HG03575 (cell line): ENCODE results near the gene PTPRO.

Experiments used
- ATAC-seq: cut with Tn5 transposase; IDR thresholded peaks from one replicate; pipeline ENCODE4 v1.9.1; 2021; ENCODE audit not compliant: unreplicated experiment, insufficient number of reproducible peaks, low FRiP score; ENCODE audit errors: extremely low read depth

The PTPRO gene

DNA sequence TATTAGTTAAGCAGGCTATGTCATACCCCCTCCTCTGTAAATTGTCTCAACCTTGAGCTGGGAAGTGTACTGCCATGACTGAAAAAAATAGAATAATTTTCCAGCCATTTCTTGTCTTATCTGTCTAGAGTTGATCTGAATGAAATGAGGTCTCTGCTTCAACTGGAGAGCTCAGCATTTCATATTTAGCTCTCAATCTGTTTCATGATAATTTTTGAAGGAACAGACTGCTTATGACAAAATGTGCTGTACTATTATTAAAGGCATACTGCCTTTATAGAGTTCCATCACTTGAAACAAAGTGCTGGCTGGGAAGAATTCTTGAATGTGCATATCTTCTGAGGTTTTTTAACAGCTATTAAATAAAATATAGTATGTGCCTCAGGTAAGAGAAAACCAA lies 19.1 kb downstream of the PTPRO start:
- ATAC-seq: no peak

DNA sequence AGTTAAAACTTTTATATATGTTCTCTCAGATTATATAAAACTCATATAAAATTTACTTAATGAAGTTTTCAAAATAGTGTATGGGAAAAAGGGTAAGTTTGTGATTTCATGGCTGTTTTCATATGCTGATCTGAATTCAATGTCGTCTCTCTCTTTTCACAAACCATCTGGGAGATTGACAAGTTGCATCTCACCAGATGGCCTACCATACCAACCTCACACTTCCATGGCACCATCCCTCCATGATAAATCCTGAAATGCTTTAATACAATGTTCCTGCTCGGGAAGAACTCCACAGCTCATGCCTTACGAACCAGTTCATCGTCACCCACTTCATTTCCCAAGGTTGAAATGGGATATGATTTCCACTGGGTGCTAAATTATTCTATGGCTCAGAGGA lies 22.3 kb downstream of the PTPRO start:
- ATAC-seq: no peak

DNA sequence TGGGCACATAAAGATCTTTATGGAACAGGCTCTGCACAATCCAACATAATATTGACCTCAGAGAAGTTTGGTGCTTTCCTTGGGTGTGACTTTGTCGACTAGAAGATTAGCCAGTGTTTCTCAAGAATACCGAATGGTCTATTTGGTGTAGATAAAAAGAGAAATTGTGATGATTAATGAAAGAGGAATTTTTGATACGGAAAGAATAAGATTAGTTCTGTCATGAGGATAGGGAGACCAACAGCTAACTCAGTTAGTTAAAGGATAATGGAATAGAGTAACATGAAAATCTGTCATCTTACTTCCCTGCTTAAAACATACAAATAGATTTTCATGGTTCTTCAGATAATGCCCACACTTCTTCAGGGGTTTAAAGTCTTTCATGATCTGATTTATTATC lies 24.2 kb downstream of the PTPRO start:
- ATAC-seq: no peak

DNA sequence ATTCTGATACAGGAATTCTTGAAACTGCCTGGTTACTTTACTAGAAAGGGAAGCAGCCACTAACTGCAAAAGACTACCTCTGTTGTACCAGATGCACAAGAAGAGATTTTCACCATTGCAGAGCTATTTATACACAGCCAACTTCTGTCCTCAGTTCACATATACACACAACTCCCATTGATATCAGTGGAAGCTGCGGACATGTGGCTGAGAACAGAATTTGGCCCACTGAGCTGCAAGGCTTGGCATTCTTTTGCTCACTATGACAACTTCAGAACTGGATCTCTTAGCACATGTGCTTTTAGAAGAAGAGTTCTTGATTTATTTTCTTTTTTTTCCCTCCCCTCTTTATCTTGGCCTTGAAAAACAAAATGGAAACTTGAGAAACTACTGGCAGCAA lies 28.3 kb downstream of the PTPRO start:
- ATAC-seq: no peak

DNA sequence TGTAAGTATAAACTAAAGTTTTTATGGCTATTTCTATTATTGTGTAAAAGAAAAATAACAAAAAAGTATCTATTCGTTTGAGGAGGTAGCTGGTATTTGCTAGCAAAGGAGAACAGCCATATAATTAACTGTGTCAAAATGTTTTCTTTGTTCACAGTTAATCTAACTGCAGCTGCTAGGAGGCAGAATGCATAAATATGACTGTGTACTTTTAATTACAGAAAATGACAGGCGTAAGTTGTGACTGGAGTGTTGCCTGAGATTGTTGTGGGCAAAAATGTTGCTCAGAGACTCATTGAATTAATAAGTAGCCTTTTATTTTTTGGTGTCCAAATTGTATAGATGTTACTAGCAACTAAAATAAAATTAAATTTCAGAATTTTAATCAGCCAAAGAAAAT lies 33.5 kb downstream of the PTPRO start:
- ATAC-seq: no peak

DNA sequence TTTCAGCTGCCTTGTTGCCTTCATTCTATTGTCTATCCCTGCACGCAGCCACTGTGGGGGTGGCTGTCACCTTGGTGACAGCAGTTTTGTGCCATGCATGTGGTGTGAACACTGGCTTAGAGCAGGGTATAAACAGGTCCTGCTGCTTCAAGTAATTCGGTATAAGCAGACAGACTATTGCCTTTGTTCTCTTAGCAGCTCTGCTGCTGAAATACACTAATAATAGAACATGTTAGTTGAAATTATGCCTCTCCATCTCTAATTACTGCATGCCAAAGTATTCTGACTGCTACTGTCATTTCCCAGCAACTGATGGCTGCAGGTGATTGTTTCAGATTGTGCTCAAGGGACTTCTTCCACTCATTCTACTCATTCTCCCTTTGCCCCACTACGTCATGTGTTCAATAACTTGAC lies 34.6 kb downstream of the PTPRO start:
- ATAC-seq: no peak

DNA sequence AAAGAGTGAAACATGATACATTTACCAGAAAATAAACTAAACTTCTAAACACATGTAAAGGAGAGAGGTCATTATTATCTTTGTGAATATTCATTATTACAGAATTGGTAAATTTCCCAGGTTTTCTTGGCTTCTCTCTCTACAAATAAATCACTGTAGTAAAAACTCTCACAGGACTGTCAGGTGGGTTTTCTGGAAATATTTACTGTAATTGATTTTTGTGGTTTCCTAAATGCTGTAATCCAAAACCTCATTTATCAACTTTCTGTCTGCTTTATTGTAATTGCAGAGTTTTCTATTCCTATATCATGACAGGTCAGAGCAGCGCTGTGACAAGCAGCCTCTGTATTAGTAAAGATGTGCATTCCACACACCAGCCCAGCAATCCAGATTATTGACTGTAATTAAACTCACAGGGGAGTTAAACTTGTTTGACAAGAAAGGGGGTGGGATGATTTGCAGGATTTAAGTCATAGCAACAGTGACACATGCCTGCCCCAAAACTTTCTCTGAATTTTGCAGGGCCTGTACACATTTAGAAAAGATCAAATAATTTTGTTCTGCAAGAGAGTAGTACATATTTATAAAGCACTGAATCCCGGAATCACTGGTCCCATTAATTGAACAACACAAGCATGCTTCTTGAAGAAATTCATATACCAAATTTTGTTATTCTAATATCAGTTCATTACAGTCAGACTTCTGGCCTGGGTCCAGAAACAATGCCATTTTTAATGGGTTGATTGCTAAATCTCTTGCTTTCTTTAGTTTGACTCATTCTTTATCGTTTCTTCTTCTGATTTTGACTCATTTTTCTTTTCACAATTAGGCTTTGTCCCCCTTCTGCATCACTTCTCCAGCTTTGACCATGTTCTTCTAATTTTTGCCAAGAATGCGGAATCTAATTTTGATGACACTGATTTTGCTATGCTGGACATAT lies 42.2 kb downstream of the PTPRO start:
- no peak for ATAC-seq

DNA sequence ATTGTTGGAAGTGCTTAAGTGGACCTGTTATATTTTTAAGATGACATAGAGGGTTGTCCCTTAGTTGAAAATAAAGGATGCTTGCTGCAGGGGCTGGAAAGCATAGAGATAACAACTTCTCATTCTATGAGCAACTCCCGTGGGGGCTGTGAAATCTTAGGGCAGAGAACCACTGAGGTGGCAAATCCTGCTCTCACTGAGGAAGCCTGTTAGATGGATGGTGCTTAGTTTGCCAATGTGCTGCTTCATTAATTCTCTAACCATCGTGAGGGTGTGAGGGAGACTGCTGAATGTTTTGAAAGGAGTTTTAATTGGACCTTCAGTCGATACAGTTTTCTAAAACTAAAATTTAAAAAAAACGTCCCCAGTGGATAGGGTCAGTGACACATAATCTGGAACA lies 46.5 kb downstream of the PTPRO start:
- ATAC-seq: no peak

DNA sequence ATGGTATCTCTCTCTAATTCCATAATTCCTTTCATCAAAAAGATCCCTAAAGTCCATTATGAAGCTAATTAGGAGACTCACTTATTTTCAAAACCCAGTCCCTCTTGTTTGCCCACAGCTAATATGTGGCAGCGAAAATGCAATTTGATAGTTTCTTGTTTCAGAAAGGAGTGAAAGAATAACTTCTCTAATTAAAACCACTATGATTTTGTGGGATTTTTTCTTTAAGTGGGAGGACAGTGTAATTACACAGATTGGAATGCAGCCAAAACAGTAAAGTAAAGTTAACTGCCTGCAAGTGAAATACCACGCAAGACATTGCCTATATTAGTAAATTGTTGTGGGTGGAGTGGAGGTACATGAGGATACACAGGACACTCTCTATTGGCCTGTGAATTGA lies 50.0 kb downstream of the PTPRO start:
- no peak for ATAC-seq

DNA sequence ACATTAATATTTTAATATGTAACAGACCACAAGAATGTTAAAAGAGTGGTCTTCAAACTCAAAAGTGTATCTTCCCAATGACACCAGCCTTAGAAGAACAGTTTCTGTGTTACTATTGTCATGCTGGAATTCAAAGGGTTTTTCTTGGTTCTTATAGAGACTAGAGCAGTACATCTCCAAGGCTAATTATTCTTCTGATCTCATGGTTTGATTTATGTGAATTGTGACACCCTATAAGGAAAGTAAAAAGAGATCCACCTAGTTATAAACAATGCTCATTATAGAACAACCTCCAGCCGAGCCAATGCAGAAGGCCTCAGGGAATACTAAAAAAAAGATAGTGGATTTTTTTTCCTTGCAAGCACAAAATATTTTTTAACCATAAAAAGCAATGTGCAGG lies 65.5 kb downstream of the PTPRO start:
- no peak for ATAC-seq

DNA sequence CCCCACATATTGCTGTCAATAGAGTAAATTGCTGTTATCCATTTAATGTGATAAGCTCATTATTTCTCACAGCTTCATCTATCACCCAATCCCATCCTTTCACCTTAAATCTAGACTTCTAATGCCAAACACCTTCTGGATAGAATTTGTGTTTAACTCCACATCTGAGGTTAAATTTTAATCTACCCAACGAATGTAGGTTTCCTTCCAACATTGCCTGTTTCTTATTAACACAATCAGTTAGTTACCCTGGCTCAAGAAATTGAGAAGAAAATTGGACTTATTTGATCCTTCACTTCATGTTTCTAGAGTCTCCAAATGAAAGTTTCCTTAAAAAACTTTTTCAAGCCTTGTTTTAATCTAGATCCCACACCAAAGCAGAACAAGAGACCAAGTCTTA lies 67.3 kb downstream of the PTPRO start:
- ATAC-seq: no peak

DNA sequence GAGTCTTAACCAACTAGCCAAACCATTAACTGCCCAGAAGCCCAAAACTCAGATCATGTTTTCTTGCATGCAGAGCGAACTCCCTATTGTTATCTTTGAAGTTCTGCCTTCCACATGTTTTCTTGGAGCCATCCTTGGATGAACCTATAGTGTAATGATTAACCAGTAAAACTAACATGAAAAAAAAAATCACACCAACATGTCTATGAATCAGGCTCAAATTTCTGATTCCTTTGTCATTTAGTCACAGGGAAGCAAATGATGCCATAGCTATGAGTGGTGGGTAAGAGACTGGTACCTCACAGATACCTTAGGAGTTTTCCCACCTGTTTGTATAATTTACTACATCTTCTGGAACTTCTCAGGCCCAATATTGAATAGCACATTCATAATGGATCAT lies 70.7 kb downstream of the PTPRO start:
- ATAC-seq: no peak

DNA sequence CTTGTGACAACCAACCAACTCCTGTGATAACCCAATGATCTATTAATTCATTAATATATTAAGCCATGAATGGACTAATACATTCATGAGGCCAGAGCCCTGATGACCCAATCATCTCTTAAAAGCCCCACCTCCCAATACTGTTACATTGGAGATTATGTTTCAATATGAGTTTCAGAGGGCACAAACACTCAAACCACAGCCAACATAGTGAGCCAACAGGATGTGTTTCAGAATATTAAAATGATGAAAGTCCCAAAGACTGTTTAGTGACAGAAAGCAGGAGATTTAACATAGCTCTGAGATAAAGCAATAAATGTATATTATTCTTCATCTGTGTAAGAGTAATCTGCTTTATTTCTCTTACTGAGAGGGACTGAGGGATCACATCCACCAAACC lies 71.7 kb downstream of the PTPRO start:
- no peak for ATAC-seq

DNA sequence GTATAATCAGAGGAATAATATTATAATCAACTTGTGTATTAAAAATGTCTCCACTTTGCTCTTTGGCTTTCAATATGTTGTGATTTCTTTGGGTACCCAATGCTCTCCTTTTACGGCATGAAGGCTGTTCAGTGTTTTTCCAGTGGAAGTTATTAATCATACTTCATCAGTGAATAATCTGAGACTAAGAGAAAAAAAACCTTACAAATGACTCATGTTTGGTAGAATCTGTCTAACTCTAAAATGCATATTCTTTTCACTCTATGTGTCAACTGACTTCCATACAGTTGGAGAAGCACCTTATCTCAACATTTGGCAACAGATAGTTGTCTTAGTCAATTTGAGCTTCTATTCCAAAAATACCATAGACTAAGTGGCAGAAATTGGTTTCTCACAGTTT lies 82.2 kb downstream of the PTPRO start:
- no peak for ATAC-seq

DNA sequence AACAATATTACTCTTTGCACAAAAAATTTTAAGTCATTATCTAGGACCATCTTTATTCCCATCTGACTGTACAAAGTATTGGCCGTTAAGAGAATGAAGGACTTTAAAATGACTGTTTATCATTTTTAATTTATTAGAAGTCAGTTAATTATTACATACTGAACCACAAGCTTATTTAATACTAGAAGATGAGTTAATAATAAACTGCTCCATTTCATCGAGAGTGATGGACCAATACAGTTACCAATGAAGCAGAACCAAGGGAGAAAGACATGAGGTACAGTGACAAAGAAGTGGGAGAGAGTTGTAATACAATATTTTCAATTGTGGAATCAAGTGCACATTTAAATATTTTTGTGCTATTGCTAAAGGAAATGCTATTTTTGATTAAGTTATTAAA lies 83.3 kb downstream of the PTPRO start:
- no peak for ATAC-seq

DNA sequence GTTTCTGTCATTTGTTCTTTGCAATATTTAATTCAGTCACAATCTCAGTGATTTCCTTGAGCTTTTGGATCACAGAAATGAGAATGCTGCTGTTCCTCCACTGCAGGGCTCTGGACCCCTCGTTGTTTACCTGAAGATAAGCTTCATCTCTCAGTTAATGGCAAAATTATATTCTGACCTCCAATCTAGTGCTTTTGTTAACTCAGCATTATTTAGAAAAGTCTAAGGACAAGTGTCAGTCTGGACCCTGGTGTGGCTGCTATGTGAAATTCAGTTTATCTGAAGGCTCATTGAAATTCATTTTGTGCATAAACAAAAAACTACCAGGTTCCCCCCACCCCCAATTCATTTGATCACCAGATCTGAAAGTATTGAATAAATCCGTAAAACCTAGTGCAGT lies 84.7 kb downstream of the PTPRO start:
- no peak for ATAC-seq

DNA sequence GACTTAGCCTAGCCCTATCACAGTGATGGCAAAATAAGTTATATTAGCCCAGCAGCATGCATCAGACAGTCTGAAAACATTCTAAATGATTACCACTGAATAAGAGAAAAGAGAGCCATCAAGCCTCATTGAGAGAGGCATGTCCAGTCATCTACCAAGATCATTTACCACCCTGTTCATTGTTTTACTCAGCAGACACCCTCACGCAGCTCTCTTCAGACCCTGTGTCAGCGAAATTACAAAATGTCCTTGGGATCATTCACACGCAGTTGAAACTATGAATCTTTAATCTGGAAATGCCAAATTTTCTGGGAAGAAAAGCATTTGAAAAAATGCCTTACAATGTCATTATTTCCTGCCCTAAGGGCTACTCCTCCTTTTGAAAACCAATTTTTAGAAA lies 89.5 kb downstream of the PTPRO start:
- no peak for ATAC-seq

DNA sequence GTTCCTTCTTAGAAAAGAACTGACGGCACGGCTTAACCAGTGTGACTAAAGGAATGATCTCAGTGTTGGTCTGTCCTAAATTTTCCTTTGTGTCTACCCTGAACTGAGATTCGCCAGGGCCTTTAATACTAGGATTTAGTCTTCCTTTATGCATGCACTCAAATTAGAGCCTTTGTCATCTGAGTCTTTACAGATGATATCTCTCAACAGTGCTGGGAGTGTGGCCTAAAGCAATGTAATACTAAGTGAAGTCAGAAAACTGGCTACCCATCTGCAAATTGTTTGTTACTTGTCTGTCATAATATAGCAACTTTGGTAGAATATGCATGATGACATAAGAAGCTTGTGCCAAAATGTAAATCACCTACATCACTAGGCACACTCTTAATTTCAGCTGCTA lies 95.4 kb downstream of the PTPRO start:
- no peak for ATAC-seq

DNA sequence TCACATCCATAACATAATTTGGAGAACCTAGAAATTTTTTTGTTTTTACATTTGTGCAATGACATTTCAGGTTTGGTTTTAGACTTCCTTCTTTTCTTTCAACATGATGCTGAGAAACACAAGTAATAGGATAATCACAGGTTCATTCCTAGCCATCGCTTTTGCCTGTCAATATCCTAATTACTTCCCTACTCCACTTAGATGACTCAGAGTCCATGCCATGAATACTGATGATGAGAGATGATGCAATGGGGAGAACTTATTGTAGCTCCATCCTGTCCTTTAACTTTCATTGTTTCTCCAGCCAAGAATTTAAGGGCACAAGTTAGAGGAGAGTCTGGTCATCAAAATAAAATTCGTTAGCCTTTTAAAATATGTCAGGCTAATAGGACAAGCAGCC lies 101.3 kb downstream of the PTPRO start:
- ATAC-seq: no peak

DNA sequence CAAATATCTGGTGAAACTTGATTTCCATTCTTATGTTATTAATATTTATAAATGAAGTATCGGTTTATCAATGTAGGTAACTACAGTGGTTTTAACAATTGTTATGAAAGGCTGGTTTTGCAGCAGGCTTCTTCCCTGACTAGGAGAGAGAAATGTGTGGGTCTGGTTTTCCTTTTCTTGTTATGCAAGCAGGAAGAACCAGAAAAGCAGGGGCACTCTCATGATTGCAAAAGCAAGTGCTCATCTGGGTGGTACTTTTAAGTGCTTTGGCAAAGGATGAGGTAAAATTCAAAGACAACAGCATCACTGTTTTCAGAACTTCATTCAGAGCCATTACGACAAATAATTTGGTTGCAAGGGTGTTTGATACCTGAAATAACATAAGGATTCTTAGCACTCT lies 105.6 kb downstream of the PTPRO start:
- no peak for ATAC-seq

DNA sequence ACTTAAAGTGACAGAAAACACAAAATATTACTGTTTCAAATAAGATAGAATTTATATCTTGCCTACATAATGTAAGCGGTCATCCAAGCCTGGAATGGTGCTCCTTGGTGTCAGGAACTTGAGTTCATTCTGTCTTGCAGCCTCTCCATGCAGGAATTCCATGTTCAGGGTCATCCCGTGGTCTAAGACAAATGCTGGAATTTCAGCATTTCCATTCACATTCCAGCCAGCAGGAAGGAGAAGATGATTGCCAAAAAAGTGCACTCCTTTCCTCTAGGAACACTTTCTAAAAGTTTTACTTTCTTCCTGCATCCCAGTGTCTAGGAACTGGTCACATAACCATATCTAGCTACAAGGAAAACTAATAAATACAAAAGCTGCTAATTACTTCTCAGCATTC lies 106.3 kb downstream of the PTPRO start:
- ATAC-seq: no peak
